Measurements from ENCODE around the gene DNAH6. TPM values are rescaled to one million over a fixed set of nuclear protein-coding genes. Genes with fewer than 3 reads are reported as not detected.

Gene DNAH6
- total RNA-seq, 2 donors from 2014 or later, result 0.24 to 0.30 TPM

DNA sequence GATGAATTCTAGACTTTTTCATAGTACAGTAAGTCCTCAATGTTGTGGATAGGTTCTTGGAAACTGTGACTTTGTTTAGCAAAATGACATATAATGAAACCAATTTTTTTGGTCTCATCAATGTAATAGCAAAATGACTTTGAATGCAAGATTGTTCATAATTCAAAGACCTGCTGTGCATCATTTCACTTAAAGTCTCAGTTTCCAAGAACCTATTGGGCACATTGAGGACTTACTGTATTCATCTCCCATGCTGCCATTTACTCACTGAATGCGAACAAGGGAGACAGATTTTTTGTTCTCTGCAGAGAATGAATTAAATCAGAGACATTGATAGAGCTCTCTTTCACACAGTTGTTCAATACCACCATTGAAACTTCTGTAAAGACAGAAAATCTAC is 211.0 kb downstream of the DNAH6 start:
- DNase-seq (ENCODE audit: low spot score), result no peak
- H3K9me3 ChIP-seq, result no peaks in the 10 kb centered on the region

GRCh38 chr2:84729224-84729623 is 212.9 kb downstream of the DNAH6 start:
- no peak for DNase-seq (ENCODE audit: low spot score)
- Histone ChIP-seq H3K4me3 (no peak overlapping the region), H3K4me1 (no peaks in the 10 kb centered on the region), H3K27me3 (no peaks in the 10 kb centered on the region), H3K36me3 (no peaks in the 10 kb centered on the region), H3K27ac (no peak overlapping the region), H3K9me3 (no peaks in the 10 kb centered on the region)
- no peak for TF ChIP-seq CTCF (IDR thresholded peaks at IDR 0.05)

More for the DNA sequence above, 211.0 kb downstream of the DNAH6 start:
- Histone ChIP-seq H3K36me3 (no peaks in the 10 kb centered on the region), H3K27ac (no peak overlapping the region), H3K27me3 (no peaks in the 10 kb centered on the region), H3K4me3 (no peak overlapping the region), H3K4me1 (no peaks in the 10 kb centered on the region)
- TF ChIP-seq CTCF (IDR thresholded peaks at IDR 0.05), result no peak

- Histone ChIP-seq H3K27ac (no peak overlapping the region), H3K36me3 (no peaks in the 10 kb centered on the region), H3K27me3 (no peaks in the 10 kb centered on the region), H3K4me1 (no peaks in the 10 kb centered on the region), H3K4me3 (no peak overlapping the region), H3K9me3 (no peaks in the 10 kb centered on the region)
- no peak for DNase-seq (ENCODE audit: low spot score)
- no peak for TF ChIP-seq CTCF (IDR thresholded peaks at IDR 0.05)
These were observed 214.9 kb downstream of the DNAH6 start for GRCh38 chr2:84731185-84731584.

- TF ChIP-seq CTCF (IDR thresholded peaks at IDR 0.05), result no peak
- no peak for DNase-seq (ENCODE audit: low spot score)
- Histone ChIP-seq H3K9me3 (no peaks in the 10 kb centered on the region), H3K36me3 (no peaks in the 10 kb centered on the region), H3K27me3 (no peaks in the 10 kb centered on the region), H3K4me3 (no peak overlapping the region), H3K27ac (no peak overlapping the region), H3K4me1 (no peaks in the 10 kb centered on the region)
These were observed 216.8 kb downstream of the DNAH6 start for GRCh38 chr2:84732897-84733778.

DNA sequence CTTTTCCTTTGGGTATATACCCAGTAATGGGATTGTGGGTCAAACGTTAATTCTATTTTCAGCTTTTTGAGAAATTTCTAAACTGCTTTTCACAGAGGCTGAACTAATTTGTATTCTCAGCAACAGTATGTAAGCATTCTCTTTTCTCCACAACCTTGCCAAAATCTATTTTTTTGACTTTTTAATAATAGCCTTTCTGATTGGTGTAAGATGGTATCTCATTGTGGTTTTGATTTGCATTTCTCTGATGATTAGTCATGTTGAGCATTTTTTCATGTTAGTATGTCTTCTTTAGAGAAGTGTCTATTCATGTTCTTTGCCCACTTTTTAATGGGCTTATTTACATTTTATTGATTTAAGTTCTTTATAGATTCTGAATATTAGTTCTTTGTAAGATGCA is 219.1 kb downstream of the DNAH6 start:
- DNase-seq (ENCODE audit: low spot score), result no peak
- Histone ChIP-seq H3K36me3 (no peaks in the 10 kb centered on the region), H3K27me3 (no peaks in the 10 kb centered on the region), H3K9me3 (no peaks in the 10 kb centered on the region), H3K4me3 (no peak overlapping the region), H3K4me1 (no peaks in the 10 kb centered on the region), H3K27ac (no peak overlapping the region)
- no peak for TF ChIP-seq CTCF (IDR thresholded peaks at IDR 0.05)
